Motor neuron (in vitro differentiated cells): ENCODE results near the gene NSD1. TPM values are rescaled to one million over a fixed set of nuclear protein-coding genes. Genes with fewer than 3 reads are reported as not detected.
"Not testable (repeated sequence)": the region's sequence is repeated elsewhere in the genome, so short reads cannot be mapped to it uniquely, and the experiment has no call there.

Experiments used
- ATAC-seq, 8 experiments: fragments of 200-7000 bp; cut with Tn5 transposase; replicated peaks in 6 of 8; 2 replicates each; pipeline ENCODE4 v1.8.0; 2021; ENCODE audit warnings: mild to moderate bottlenecking in 8 of 8, moderate library complexity in 8 of 8
- H3K27ac ChIP-seq, 2 donors: fragments of 250-450 bp; sonication (Bioruptor Pico); 2 replicates each; pipeline ENCODE4 v1.9.0; 2021; ENCODE audit warnings: antibody characterized with exemption in 2 of 2, mild to moderate bottlenecking in 2 of 2, moderate library complexity in 1 of 2
- H3K4me1 ChIP-seq, 2 donors: fragments of 250-450 bp; sonication (Bioruptor Pico); replicated peaks in 1 of 2; 2 replicates each; pipeline ENCODE4 v1.6.1; 2021; ENCODE audit warnings: antibody characterized with exemption in 2 of 2, mild to moderate bottlenecking in 2 of 2, moderate library complexity in 1 of 2
- H3K4me3 ChIP-seq, 5 donors: fragments of 250-450 bp; sonication (Bioruptor Pico); 2 replicates each; pipeline ENCODE4 v1.9.0; 2021; ENCODE audit warnings: antibody characterized with exemption in 5 of 5, mild to moderate bottlenecking in 5 of 5, moderate library complexity in 4 of 5
- WGBS, 10 experiments: fragments of 450-650 bp; shearing (Covaris generic); methylation state at CpG; one replicate each; pipeline ENCODE4 v1.0.0; 2022; 5-methylcytosine and 5-hydroxymethylcytosine counted together
- in situ Hi-C, 9 experiments: fragments of 400-800 bp; cut with MboI; loops; one replicate each; pipeline ENCODE4 v1.15.0; 2021; ENCODE audit warnings: low sequenced_read_pairs in 9 of 9, low pct_unique_long_range_greater_than_20kb in 2 of 9; ENCODE audit not compliant: unreplicated experiment in 9 of 9
- total RNA-seq, 8 experiments: library from RNA; unstranded; fragments of 300-600 nt; gene quantifications; 2 replicates each; pipeline versions ENCODE4 v1.2.3 to v1.2.4, GENCODE V29; 2022

NSD1 gene
- total RNA-seq, 8 experiments from 2014 or later, result 23.9 to 91.7 (median 32.6) TPM

- no peaks in the 10 kb centered on the region for H3K4me1 ChIP-seq
- in situ Hi-C loops, result no loop called here
- ATAC-seq, result no peak
Observed at GRCh38 chr5:177332896-177333260, 199.3 kb downstream of the NSD1 start.

GRCh38 chr5:177333420-177334154 lies 200.0 kb downstream of the NSD1 start:
- peak overlapping the region in 1 of 2 donors; percentile 74 for H3K27ac ChIP-seq
- peak in 3 of 8 experiments; percentile 2 to 8 (median 4) for ATAC-seq
- in situ Hi-C loops, result no loop called here
- whole genome bisulfite sequencing, 10 experiments, result 81 to 100% (median 94%) methylated on average over 2 to 8 of the region's 16 CpGs; no CpG with 5 or more reads in 4 of the 10 experiments
- no peaks in the 10 kb centered on the region for H3K4me1 ChIP-seq
- no peak overlapping the region for H3K4me3 ChIP-seq

More at GRCh38 chr5:177332896-177333260, 199.3 kb downstream of the NSD1 start:
- Histone ChIP-seq H3K4me3 (no peak overlapping the region), H3K27ac (no peak overlapping the region)
- WGBS, 10 experiments, result 91 to 100% (median 98%) methylated on average over 1 to 7 of the region's 13 CpGs; no CpG with 5 or more reads in 6 of the 10 experiments

- peak overlapping the region in 1 of 2 donors; percentile 74 for H3K27ac ChIP-seq
- WGBS, 10 experiments, result 80 to 100% (median 84%) methylated on average over 1 to 11 of the region's 15 CpGs; no CpG with 5 or more reads in 3 of the 10 experiments
- H3K4me3 ChIP-seq, result no peak overlapping the region
- ATAC-seq, result peak in 7 of 8 experiments; percentile 49 to 93 (median 88)
- in situ Hi-C loops, result no loop called here
- no peaks in the 10 kb centered on the region for H3K4me1 ChIP-seq
Observed at GRCh38 chr5:177334155-177334551, 200.6 kb downstream of the NSD1 start.

- in situ Hi-C loops, result no loop called here
- Histone ChIP-seq H3K4me1 (no peaks in the 10 kb centered on the region), H3K4me3 (no peak overlapping the region), H3K27ac (peak overlapping the region; percentile 29 to 74)
- ATAC-seq, result peak in 5 of 8 experiments; percentile 18 to 65 (median 59)
- 20 to 89% (median 72%) methylated on average over 1 to 6 of the region's 21 CpGs; no CpG with 5 or more reads in 4 of the 10 experiments for WGBS, 10 experiments
Observed at GRCh38 chr5:177334781-177335700, 201.5 kb downstream of the NSD1 start.

GRCh38 chr5:177335701-177336065 lies 202.1 kb downstream of the NSD1 start:
- Histone ChIP-seq H3K4me3 (no peak overlapping the region), H3K4me1 (no peaks in the 10 kb centered on the region), H3K27ac (no peak overlapping the region)
- ATAC-seq, result no peak
- in situ Hi-C loops, result no loop called here
- WGBS, 10 experiments, result 83 to 100% (median 100%) methylated on average over 1 to 2 of the region's 7 CpGs; no CpG with 5 or more reads in 7 of the 10 experiments

GRCh38 chr5:177336112-177336511 lies 202.5 kb downstream of the NSD1 start:
- 60 to 72% (median 71%) methylated on average over 2 to 3 of the region's 12 CpGs; no CpG with 5 or more reads in 7 of the 10 experiments for WGBS, 10 experiments
- H3K4me3 ChIP-seq, result no peak overlapping the region
- no peaks in the 10 kb centered on the region for H3K4me1 ChIP-seq
- in situ Hi-C loops, result no loop called here
- H3K27ac ChIP-seq, result no peak overlapping the region
- peak in 2 of 8 experiments; percentile 13 to 82 for ATAC-seq

- ATAC-seq, result no peak
- Histone ChIP-seq H3K27ac (no peak overlapping the region), H3K4me3 (no peak overlapping the region), H3K4me1 (no peaks in the 10 kb centered on the region)
- WGBS, 10 experiments, result 83 to 100% (median 97%) methylated on average over 1 to 7 of the region's 36 CpGs; no CpG with 5 or more reads in 3 of the 10 experiments
- in situ Hi-C loops, result no loop called here
Observed at GRCh38 chr5:177336603-177337494, 203.3 kb downstream of the NSD1 start.

GRCh38 chr5:177338251-177339106 lies 204.9 kb downstream of the NSD1 start:
- 20 to 100% (median 98%) methylated on average over 1 to 5 of the region's 22 CpGs; no CpG with 5 or more reads in 4 of the 10 experiments for WGBS, 10 experiments
- in situ Hi-C loops, result no loop called here
- Histone ChIP-seq H3K4me3 (no peak overlapping the region), H3K27ac (no peak overlapping the region), H3K4me1 (no peaks in the 10 kb centered on the region)
- no peak for ATAC-seq

GRCh38 chr5:177339107-177339638 lies 205.6 kb downstream of the NSD1 start:
- Histone ChIP-seq H3K4me3 (no peak overlapping the region), H3K4me1 (no peaks in the 10 kb centered on the region), H3K27ac (no peak overlapping the region)
- WGBS, 10 experiments, result 80 to 100% (median 86%) methylated on average over 1 to 6 of the region's 11 CpGs; no CpG with 5 or more reads in 4 of the 10 experiments
- no peak for ATAC-seq
- in situ Hi-C loops, result no loop called here

- WGBS, 10 experiments, result 80 to 100% (median 94%) methylated on average over 1 to 11 of the region's 14 CpGs; no CpG with 5 or more reads in 2 of the 10 experiments
- H3K27ac ChIP-seq, H3K4me1 ChIP-seq, ATAC-seq, in situ Hi-C loops, H3K4me3 ChIP-seq: not testable (repeated sequence)
Observed at GRCh38 chr5:177343000-177343399, 209.4 kb downstream of the NSD1 start.

GRCh38 chr5:177343777-177344176 lies 210.2 kb downstream of the NSD1 start:
- 33 to 100% (median 100%) methylated on average over 1 to 5 of the region's 6 CpGs for WGBS, 10 experiments
- no peak for ATAC-seq
- no peaks in the 10 kb centered on the region for H3K4me1 ChIP-seq
- H3K4me3 ChIP-seq, result no peak overlapping the region
- in situ Hi-C loops, result no loop called here
- no peak overlapping the region for H3K27ac ChIP-seq
